HepG2 (cell line): ENCODE results near the gene ACSL1. TPM values are rescaled to one million over a fixed set of nuclear protein-coding genes. Genes with fewer than 3 reads are reported as not detected.

Experiments used
- ATAC-seq: fragments of 200-7000 bp; cut with Tn5 transposase; 3 replicates; pipeline ENCODE4 v1.9.1; 2020; ENCODE audit warnings: mild to moderate bottlenecking, moderate library complexity
- BruUV-seq: library from RNA; stranded (reverse); fragments of 400-500 nt; replicated peaks from 2 replicates; lab custom pipeline; 2021; lab: Mats Ljungman, UMichigan
- CTCF ChIA-PET: fragments of 300-600 bp; formaldehyde crosslinking; extraction: SDS; loops from one replicate; lab custom pipeline; 2021; ENCODE audit warnings: low total read pairs, inconsistent platforms, low intra/inter-chr PET ratio; lab: Yijun Ruan, JAX
- POLR2A ChIA-PET: fragments of 350-600 bp; sonication (Branson Sonifier 250); formaldehyde crosslinking; loops from one replicate; lab custom pipeline; 2020; ENCODE audit warnings: antibody characterized with exemption, inconsistent platforms; lab: Yijun Ruan, JAX
- DNase-seq: peaks from one replicate; pipeline ENCODE4 v3.0.0-alpha.2; 2015; ENCODE audit warnings: low spot score
- FAIRE-seq: peaks from 3 replicates; lab custom pipeline; 2011; peaks lifted over from hg19 to GRCh38; lab: Jason Lieb, UNC
- H2AFZ ChIP-seq: one replicate; pipeline ENCODE4 v1.6.1; 2011; ENCODE audit warnings: low read length, inconsistent platforms
- H3K27ac ChIP-seq: fragments of 300-600 bp; 3 replicates; pipeline ENCODE4 v1.8.0; 2011; ENCODE audit warnings: mixed run types, mild to moderate bottlenecking, mixed read lengths, low read length, inconsistent platforms; ENCODE audit not compliant: insufficient read depth; ENCODE audit errors: extremely low read length
- H3K27me3 ChIP-seq, 2 experiments: fragments of 200-600 bp in 1 of 2; 2 replicates in 1 of 2; 3 replicates in 1 of 2; pipeline versions ENCODE4 v1.6.0 to v1.8.0; 2011; ENCODE audit warnings: low read length in 2 of 2, mild to moderate bottlenecking in 2 of 2, moderate library complexity in 2 of 2, inconsistent platforms in 1 of 2; ENCODE audit not compliant: insufficient read depth in 2 of 2, control insufficient read depth in 1 of 2
- H3K36me3 ChIP-seq, 2 experiments: fragments of 200-600 bp in 1 of 2; replicated peaks in 1 of 2; 2 replicates in 1 of 2; 3 replicates in 1 of 2; pipeline versions ENCODE4 v1.5.1 to v1.8.0; 2011; ENCODE audit warnings: low read length in 2 of 2, inconsistent platforms in 1 of 2; ENCODE audit not compliant: insufficient read depth in 2 of 2, control insufficient read depth in 1 of 2
- H3K4me1 ChIP-seq: 2 replicates; pipeline ENCODE4 v1.5.1; 2012; ENCODE audit warnings: low read length, inconsistent platforms; ENCODE audit not compliant: insufficient read depth
- H3K4me2 ChIP-seq: 2 replicates; pipeline ENCODE4 v1.6.0; 2011; ENCODE audit warnings: low read depth, low read length, inconsistent platforms
- H3K4me3 ChIP-seq, 3 experiments: fragments of 200-600 bp in 1 of 3; sonication (generic), shearing (Covaris generic) in 1 of 3; replicated peaks in 1 of 3; 2 replicates each; pipeline ENCODE4 v1.5.1; 2011 to 2016; ENCODE audit warnings: low read length in 3 of 3, inconsistent platforms in 2 of 3, low read depth in 2 of 3, mild to moderate bottlenecking in 2 of 3, control low read depth in 1 of 3, mixed read lengths in 1 of 3; ENCODE audit not compliant: insufficient read depth in 1 of 3
- H3K79me2 ChIP-seq: one replicate; pipeline ENCODE4 v1.6.1; 2011; ENCODE audit warnings: low read length, inconsistent platforms; ENCODE audit not compliant: insufficient read depth
- H3K9ac ChIP-seq: 2 replicates; pipeline ENCODE4 v1.6.0; 2011; ENCODE audit warnings: mild to moderate bottlenecking, low read depth, low read length, inconsistent platforms; ENCODE audit not compliant: insufficient read depth
- H3K9me3 ChIP-seq: 2 replicates; pipeline ENCODE4 v1.5.1; 2012; ENCODE audit warnings: mild to moderate bottlenecking, low read length
- H4K20me1 ChIP-seq: 2 replicates; pipeline ENCODE4 v1.6.0; 2011; ENCODE audit warnings: inconsistent platforms, mild to moderate bottlenecking, low read length, moderate library complexity; ENCODE audit not compliant: insufficient read depth
- CEBPG ChIP-seq: IDR thresholded peaks from 2 replicates; pipeline ENCODE4 v1.6.1; 2016
- GABPB1 ChIP-seq: IDR thresholded peaks from 2 replicates; pipeline ENCODE4 v1.6.1; 2016; ENCODE audit warnings: mild to moderate bottlenecking, missing genetic modification reagents, moderate library complexity, missing compliant biosample characterization
- HMG20A ChIP-seq: IDR thresholded peaks from 2 replicates; pipeline ENCODE4 v1.6.1; 2016; ENCODE audit warnings: borderline replicate concordance
- NR2F6 ChIP-seq, 2 experiments: IDR thresholded peaks; 2 replicates each; pipeline ENCODE4 v1.6.1; 2016; ENCODE audit warnings: antibody characterized with exemption in 1 of 2, mild to moderate bottlenecking in 1 of 2
- POLR2A ChIP-seq, 2 experiments: IDR thresholded peaks; 2 replicates each; pipeline ENCODE4 v1.6.1; 2011; ENCODE audit warnings: low read depth in 2 of 2, low read length in 2 of 2, mild to moderate bottlenecking in 1 of 2, moderate library complexity in 1 of 2; ENCODE audit not compliant: insufficient read depth in 1 of 2
- SKI ChIP-seq: fragments of 450-650 bp; IDR thresholded peaks from one replicate; pipeline ENCODE4 v1.6.1; 2018; ENCODE audit warnings: mild to moderate bottlenecking; ENCODE audit not compliant: partially characterized antibody
- SMAD9 ChIP-seq: sonication (generic); formaldehyde crosslinking; IDR thresholded peaks from 2 replicates; pipeline ENCODE4 v1.5.1; 2020; ENCODE audit warnings: mild to moderate bottlenecking, missing genetic modification reagents
- SP5 ChIP-seq: IDR thresholded peaks from 2 replicates; pipeline ENCODE4 v1.6.1; 2016; ENCODE audit warnings: low read depth, borderline replicate concordance
- SRY ChIP-seq: sonication (generic); formaldehyde crosslinking; IDR thresholded peaks from 2 replicates; pipeline ENCODE4 v1.8.0; 2022; ENCODE audit warnings: mild to moderate bottlenecking, missing genetic modification reagents
- XBP1 ChIP-seq: sonication (generic); formaldehyde crosslinking; IDR thresholded peaks from 2 replicates; pipeline ENCODE4 v1.5.0; 2020; ENCODE audit warnings: missing genetic modification reagents
- XRCC5 ChIP-seq: fragments of 200-400 bp; formaldehyde crosslinking; optimal IDR thresholded peaks from 2 replicates; pipeline ENCODE3; 2017; ENCODE audit warnings: mild to moderate bottlenecking, low read length
- ZBTB7B ChIP-seq: sonication (generic); formaldehyde crosslinking; IDR thresholded peaks from 2 replicates; pipeline ENCODE4 v1.4.0; 2020; ENCODE audit warnings: missing genetic modification reagents
- ZNF274 ChIP-seq: sonication (generic); formaldehyde crosslinking; IDR thresholded peaks from 2 replicates; pipeline ENCODE4 v1.5.1; 2020; ENCODE audit warnings: mild to moderate bottlenecking, missing genetic modification reagents
- ZNF446 ChIP-seq: sonication (generic); formaldehyde crosslinking; IDR thresholded peaks from 2 replicates; pipeline ENCODE4 v1.5.0; 2020; ENCODE audit warnings: mild to moderate bottlenecking, missing genetic modification reagents
- ZNF569 ChIP-seq: sonication (generic); formaldehyde crosslinking; IDR thresholded peaks from 2 replicates; pipeline ENCODE4 v1.5.0; 2020; ENCODE audit warnings: mild to moderate bottlenecking, missing genetic modification reagents, moderate library complexity, borderline replicate concordance
- ZNF598 ChIP-seq: sonication (generic); formaldehyde crosslinking; IDR thresholded peaks from 2 replicates; pipeline ENCODE4 v1.5.1; 2020; ENCODE audit warnings: mild to moderate bottlenecking, missing genetic modification reagents, borderline replicate concordance
- WGBS: methylation state at CpG from one replicate; pipeline ENCODE4 v1.1.6; 2017; ENCODE audit warnings: low lambda C conversion rate; 5-methylcytosine and 5-hydroxymethylcytosine counted together
- in situ Hi-C: cut with HindIII; loops from 2 replicates; pipeline ENCODE4 v1.10.0; 2017; ENCODE audit warnings: low pct_unique_long_range_greater_than_20kb; ENCODE audit not compliant: extremely low pct_ligation_motif_present
- intact Hi-C: fragments of 100-400 bp; cut with micrococcal nuclease; formaldehyde crosslinking; loops from one replicate; pipeline ENCODE4 v1.10.0; 2022; ENCODE audit not compliant: unreplicated experiment
- polyA plus RNA-seq, 8 experiments: library from polyadenylated mRNA; depleted of rRNA in 3 of 8; stranded (reverse) in 7 of 8; unstranded in 1 of 8; fragments of >200 nt; fragmentation: Illumina TruSeq in 4 of 8; extraction: Trizol in 4 of 8; gene quantifications; 2 replicates each; pipeline versions ENCODE4 v1.2.1 to v1.2.3, GENCODE V29; 2011 to 2016; ENCODE audit warnings: low read depth in 4 of 8, missing spikeins in 1 of 8, mixed read lengths in 1 of 8; ENCODE audit not compliant: insufficient read depth in 1 of 8
- total RNA-seq, 5 experiments: library from RNA; depleted of rRNA; stranded (reverse); fragments of >200 nt; fragmentation: Illumina TruSeq; extraction: Trizol; gene quantifications; 2 replicates each; pipeline ENCODE4 v1.2.3, GENCODE V29; 2016; ENCODE audit warnings: low read depth in 1 of 5
- TF ChIP-seq, protein P1 (sequence below): sonication (generic); formaldehyde crosslinking; IDR thresholded peaks from 2 replicates; pipeline ENCODE4 v1.4.0; 2020; ENCODE audit warnings: missing genetic modification reagents
- TF ChIP-seq, protein P2 (sequence below): sonication (generic); formaldehyde crosslinking; IDR thresholded peaks from 2 replicates; pipeline ENCODE4 v1.8.0; 2022; ENCODE audit warnings: mild to moderate bottlenecking, missing genetic modification reagents; ENCODE audit not compliant: insufficient replicate concordance
- TF ChIP-seq, protein P3 (sequence below): sonication (generic); formaldehyde crosslinking; IDR thresholded peaks from 2 replicates; pipeline ENCODE4 v1.5.1; 2020; ENCODE audit warnings: mild to moderate bottlenecking, missing genetic modification reagents, moderate library complexity

The ACSL1 gene
- total and polyA plus RNA-seq, 2 of the 13 experiments (the other 11 are each of a cell fraction or from before 2014, with no cell fraction given): 10.0 to 29.8 TPM

DNA sequence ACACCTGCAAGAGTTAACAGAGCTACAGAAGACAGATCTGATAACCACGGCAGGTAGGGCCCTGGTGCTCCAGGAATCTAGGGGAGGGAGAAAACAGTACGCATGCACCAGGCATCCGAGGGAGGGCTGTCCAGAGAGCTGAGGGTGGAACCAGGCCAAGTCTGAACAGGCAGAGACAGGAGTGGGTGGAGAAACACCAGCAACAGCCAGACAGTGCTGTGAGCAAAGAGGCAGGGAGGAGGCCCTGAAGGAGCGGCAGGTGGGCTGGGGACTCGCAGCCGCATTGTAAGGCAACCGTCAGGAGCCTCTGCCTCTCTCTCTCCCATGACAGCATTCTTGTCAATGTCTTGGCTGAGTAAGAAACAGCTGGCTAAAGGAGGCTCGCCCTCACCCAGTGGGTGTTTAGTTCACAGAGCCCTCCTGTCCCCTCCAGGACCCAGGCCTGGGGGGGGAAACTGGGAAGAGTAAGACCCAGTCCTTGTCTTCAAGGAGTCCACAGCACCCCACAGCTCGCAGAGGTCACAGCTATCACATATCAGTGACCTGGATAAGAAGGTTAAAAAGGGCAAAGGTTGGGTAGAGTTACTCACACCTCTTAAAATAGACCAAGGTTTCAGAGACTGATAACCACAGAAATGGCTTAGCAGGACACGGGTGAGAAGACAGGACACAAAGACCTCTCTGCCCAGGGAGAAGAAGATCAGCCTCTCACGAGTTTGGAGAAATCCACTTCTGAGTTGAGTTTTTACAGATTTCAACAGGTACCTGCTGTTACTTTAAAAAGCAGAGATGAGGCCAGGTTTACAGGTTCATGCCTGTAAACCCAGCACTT is 10.5 kb downstream of the ACSL1 start:
- peak overlapping the region; percentile 2; the same call in 1 of the 2 replicates for H3K9ac ChIP-seq
- peak overlapping the region; percentile 3 to 43 (median 41); a peak in 3 of 6 replicates for H3K4me3 ChIP-seq
- WGBS: 7% methylated on average over 6 of the region's 11 CpGs
- ChIA-PET CTCF (no interaction called here), POLR2A (interaction anchor here (0.9 to 2.9 kb wide), 6 partner anchors 7 to 82 kb away, joined by 3 to 12 read pairs (median 6); partner anchors contain the start of genes ACSL1 and CENPU)
- no peak overlapping the region for H3K27ac ChIP-seq
- peak; percentile 90 for ATAC-seq
- in situ Hi-C loops (no loop called here), intact Hi-C loops (no loop called here)
- H3K4me2 ChIP-seq: peak overlapping the region; percentile 68
- H4K20me1 ChIP-seq: 0 out of 2 replicates have a peak, but pooled peaks cover 4% of the 10 kb centered on the region
- peaks cover 81% of the 10 kb centered on the region for H3K4me1 ChIP-seq
- no peaks in the 10 kb centered on the region for H3K9me3 ChIP-seq
- no peak overlapping the region for H2AFZ ChIP-seq
- no peaks in the 10 kb centered on the region for H3K27me3 ChIP-seq
- H3K36me3 ChIP-seq: no peaks in the 10 kb centered on the region
- peak; percentile 74 for DNase-seq
- peaks cover 6% of the 10 kb centered on the region for H3K79me2 ChIP-seq
- BruUV-seq: no TSS peak
- peak; percentile 82 for FAIRE-seq
- TF ChIP-seq POLR2A (IDR thresholded peaks at IDR 0.05; ENCODE audit: insufficient read depth in 1 of 2, low read depth in 2 of 2, low read length in 2 of 2) (no peak), SKI (peak; percentile 15), ZNF274 (0 out of 2 replicates have a peak, but pooled peaks have one; percentile 60), ZNF569 (CRISPR knock-in tag) (no peak), CEBPG (0 out of 2 replicates have a peak, but pooled peaks have one; percentile 12), GABPB1 (0 out of 2 replicates have a peak, but pooled peaks have one; percentile 15), SP5 (CRISPR knock-in tag) (peak; percentile 41; the same call in 1 of the 2 replicates), ZBTB7B (0 out of 2 replicates have a peak, but pooled peaks have one; percentile 20), HMG20A (CRISPR knock-in tag) (no peak), XBP1 (CRISPR knock-in tag) (no peak), ZNF446 (CRISPR knock-in tag) (no peak), ZNF598 (CRISPR knock-in tag) (0 out of 2 replicates have a peak, but pooled peaks have one; percentile 47), NR2F6 (IDR thresholded peaks at IDR 0.05) (peak; percentile 59; the same call in 1 of the 2 replicates), NR2F6 (CRISPR knock-in tag; IDR thresholded peaks at IDR 0.05) (no peak; the same call in 1 of the 2 replicates), SMAD9 (CRISPR knock-in tag) (no peak), SRY (no peak), XRCC5 (peak; percentile 35)
- TF ChIP-seq, protein P1, sequence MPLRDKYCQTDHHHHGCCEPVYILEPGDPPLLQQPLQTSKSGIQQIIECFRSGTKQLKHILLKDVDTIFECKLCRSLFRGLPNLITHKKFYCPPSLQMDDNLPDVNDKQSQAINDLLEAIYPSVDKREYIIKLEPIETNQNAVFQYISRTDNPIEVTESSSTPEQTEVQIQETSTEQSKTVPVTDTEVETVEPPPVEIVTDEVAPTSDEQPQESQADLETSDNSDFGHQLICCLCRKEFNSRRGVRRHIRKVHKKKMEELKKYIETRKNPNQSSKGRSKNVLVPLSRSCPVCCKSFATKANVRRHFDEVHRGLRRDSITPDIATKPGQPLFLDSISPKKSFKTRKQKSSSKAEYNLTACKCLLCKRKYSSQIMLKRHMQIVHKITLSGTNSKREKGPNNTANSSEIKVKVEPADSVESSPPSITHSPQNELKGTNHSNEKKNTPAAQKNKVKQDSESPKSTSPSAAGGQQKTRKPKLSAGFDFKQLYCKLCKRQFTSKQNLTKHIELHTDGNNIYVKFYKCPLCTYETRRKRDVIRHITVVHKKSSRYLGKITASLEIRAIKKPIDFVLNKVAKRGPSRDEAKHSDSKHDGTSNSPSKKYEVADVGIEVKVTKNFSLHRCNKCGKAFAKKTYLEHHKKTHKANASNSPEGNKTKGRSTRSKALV (CRISPR knock-in tag): no peak
- TF ChIP-seq, protein P2, sequence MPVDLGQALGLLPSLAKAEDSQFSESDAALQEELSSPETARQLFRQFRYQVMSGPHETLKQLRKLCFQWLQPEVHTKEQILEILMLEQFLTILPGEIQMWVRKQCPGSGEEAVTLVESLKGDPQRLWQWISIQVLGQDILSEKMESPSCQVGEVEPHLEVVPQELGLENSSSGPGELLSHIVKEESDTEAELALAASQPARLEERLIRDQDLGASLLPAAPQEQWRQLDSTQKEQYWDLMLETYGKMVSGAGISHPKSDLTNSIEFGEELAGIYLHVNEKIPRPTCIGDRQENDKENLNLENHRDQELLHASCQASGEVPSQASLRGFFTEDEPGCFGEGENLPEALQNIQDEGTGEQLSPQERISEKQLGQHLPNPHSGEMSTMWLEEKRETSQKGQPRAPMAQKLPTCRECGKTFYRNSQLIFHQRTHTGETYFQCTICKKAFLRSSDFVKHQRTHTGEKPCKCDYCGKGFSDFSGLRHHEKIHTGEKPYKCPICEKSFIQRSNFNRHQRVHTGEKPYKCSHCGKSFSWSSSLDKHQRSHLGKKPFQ (CRISPR knock-in tag): peak; percentile 28
- TF ChIP-seq, protein P3, sequence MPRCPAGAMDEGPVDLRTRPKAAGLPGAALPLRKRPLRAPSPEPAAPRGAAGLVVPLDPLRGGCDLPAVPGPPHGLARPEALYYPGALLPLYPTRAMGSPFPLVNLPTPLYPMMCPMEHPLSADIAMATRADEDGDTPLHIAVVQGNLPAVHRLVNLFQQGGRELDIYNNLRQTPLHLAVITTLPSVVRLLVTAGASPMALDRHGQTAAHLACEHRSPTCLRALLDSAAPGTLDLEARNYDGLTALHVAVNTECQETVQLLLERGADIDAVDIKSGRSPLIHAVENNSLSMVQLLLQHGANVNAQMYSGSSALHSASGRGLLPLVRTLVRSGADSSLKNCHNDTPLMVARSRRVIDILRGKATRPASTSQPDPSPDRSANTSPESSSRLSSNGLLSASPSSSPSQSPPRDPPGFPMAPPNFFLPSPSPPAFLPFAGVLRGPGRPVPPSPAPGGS (CRISPR knock-in tag): 0 out of 2 replicates have a peak, but pooled peaks have one; percentile 44
